AG09309 (cell line): ENCODE measurements around the gene CEP170B.
"Not testable (repeated sequence)": the region's sequence is repeated elsewhere in the genome, so short reads cannot be mapped to it uniquely, and the experiment has no call there.

Experiments used
- DNase-seq: peaks from one replicate; pipeline ENCODE4 v3.0.0-alpha.2; 2010; ENCODE audit warnings: low read depth
- H3K4me3 ChIP-seq: 2 replicates; pipeline ENCODE4 v1.5.1; 2011; ENCODE audit warnings: mild to moderate bottlenecking, low read depth, low read length, moderate library complexity; ENCODE audit not compliant: control insufficient read depth
- CTCF ChIP-seq: IDR thresholded peaks from 2 replicates; pipeline ENCODE4 v1.5.1; 2011; ENCODE audit warnings: mild to moderate bottlenecking, low read depth, low read length, inconsistent platforms; ENCODE audit not compliant: insufficient read depth, control insufficient read depth; ENCODE audit errors: missing control alignments

CEP170B gene

DNA sequence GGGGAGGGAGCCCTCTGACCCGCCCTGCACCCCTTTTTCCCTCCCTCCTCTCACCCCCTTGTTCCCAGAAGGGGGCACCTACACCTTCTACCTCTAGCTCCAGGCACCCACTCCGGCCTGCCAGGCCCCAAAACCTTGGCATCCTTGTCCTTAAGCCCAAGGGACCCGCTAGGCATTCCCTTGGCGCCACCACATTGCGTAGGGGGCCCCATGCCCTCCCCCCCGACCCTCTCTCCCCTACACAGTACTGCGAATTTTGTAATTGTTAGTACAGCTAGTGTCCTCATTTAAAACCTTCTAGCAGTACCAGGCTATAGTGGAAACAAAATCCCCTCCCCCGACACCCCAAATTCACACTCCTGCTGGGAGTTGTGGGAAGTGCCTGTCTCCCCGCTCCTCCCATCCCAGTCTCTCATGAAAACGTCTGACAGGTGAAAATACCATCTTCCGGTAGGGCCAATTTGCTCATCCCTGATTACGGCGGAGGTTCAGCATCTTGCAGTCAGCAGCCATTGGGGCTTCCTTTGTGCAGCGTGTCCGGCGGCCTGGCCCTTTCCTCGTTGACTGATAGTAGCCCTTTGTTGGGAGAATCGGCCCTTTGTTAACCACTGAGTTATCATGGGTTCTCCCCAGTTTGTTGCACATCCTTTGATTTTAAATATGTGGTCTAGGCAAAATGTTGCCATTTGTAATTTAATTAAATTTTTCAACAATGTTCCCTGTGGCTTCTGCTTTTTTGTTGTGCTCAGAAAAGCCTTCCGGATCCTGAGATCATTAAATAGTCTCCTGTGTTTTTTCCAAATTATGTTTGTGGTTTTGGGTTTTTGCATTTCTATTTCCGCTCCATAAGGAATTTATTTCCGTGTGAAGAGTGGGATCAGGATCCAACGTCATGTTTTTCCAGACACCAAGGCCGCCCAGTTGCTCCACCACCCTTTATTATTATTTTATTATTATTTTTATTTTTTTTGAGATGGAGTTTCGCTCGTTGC lies 7.9 kb upstream of the CEP170B start:
- no peak for TF ChIP-seq CTCF
- H3K4me3 ChIP-seq: no peak overlapping the region
- no peak for DNase-seq

DNA sequence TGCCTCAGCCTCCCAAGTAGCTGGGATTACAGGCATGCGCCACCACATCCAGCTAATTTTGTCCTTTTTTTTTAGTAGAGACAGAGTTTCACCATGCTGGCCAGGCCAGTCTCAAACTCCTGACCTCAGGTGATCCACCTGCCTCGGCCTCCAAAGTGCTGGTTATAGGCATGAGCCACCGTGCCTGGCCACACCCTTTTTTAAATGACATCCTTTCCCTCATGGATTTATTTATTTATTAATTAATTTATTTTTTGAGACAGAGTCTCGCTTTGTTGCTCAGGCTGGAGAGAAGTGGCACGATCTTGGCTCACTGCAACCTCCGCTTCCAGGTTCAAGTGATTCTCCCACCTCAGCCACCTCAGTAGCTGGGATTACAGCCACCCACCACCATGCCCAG lies 7.1 kb upstream of the CEP170B start:
- not testable (repeated sequence) for DNase-seq

DNA sequence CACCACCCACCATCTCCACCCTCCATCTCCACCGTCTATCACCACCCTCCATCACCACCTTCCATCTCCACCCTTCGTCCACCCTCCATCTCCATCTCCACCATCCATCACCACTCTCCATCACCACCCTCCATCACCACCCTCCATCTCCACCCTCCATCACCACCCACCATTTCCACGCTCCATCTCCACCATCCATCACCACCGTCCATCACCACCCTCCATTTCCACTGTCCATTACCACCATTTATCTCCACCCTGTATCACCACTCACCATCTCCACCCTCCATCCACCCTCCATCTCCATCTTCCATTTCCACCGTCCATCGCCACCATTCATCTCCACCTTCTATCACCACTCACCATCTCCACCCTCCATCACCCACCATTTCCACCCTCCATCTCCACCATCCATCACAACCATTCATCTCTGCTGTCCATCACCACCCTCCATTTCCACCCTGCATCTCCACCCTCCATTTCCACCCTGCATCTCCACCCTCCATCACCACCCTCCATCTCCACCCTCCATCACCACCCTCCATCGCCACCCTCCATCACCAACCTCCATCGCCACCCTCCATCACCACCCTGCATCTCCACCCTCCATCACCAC lies 6.1 kb upstream of the CEP170B start:
- no peak overlapping the region for H3K4me3 ChIP-seq
- no peak for TF ChIP-seq CTCF
- no peak for DNase-seq

More for the DNA sequence above, 7.1 kb upstream of the CEP170B start:
- not testable (repeated sequence) for H3K4me3 ChIP-seq

DNA sequence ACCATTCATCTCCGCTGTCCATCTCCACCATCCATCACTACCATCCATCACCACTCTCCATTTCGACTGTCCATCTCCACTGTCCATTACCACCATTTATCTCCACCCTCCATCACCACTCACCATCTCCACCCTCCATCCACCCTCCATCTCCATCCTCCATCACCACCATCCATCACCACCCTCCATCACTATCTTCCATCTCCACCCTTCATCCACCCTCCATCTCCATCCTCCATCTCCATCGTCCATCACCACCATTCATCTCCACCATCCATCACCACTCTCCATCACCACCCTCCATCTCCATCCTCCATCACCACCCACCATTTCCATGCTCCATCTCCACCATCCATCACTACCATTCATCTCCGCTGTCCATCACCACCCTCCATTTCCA lies 5.2 kb upstream of the CEP170B start:
- no peak for DNase-seq
- no peak for TF ChIP-seq CTCF
- H3K4me3 ChIP-seq: no peak overlapping the region

DNA sequence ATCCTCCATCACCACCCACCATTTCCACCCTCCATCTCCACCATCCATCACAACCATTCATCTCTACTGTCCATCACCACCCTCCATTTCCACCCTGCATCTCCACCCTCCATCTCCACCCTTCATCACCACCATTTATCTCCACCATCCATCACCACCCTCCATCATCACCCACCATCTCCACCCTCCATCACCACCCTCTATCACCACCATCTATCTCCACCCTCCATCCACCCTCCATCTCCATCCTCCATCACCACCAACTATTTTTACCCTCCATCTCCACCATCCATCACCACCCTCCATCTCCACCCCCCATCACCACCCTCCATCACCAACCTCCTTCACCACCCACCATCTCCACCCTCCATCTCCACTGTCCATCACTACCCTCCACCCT lies 4.7 kb upstream of the CEP170B start:
- no peak for TF ChIP-seq CTCF
- H3K4me3 ChIP-seq: no peak overlapping the region
- no peak for DNase-seq

DNA sequence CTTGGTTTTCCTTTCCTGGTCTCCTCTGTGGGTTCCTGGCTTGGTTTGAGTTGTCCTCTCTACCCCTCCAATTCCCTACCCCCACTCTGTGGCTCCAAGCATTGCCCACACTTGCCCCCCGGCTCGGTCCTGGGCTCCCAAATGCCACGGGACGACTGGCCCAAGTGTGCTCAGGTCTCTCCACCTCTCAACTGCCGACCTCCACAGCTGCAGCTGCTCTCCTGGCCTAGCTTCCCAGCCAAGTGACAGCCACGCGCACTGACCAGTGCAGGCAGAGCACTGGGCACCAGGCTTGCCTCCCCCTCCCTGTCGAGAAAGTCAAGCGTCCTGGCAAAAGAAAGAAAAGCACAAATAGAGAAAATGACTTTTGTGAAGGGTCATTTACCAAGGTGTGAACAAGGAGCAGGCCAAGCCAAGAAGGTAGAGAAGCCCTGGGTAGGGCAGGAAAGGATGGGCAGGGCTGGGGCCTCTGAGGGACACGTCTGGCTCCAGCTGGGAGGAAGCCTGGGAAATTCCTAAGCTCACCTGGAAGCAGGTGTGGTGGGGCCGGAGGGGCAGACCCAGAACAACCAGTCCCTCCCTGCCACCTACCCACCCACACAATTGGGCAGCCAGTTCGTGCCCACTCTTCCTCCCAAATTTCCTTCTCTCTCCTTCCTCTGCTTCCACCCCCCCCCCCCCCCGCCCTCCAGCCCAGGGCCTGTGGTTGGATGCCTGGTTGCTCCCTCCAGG lies 1.8 kb upstream of the CEP170B start:
- no peak for TF ChIP-seq CTCF
- no peak for DNase-seq
- no peak overlapping the region for H3K4me3 ChIP-seq

DNA sequence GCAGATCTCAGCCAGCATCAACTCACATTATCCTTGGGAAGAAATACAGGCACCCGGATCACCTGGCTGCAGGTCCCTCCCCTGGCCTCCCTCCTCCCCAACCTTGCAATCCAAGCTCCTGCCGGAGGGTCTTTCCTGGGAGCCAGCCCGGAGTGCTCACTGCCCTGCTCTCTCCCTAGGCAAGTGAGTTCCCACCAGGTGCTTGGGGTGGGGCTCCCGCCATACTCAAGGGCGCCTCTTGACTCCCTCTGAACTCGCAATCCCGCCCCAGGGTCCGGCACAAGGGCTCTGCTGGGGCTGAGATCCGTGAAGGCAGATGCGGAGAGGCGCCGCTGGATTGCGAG lies 1.2 kb upstream of the CEP170B start:
- no peak for DNase-seq
- TF ChIP-seq CTCF: no peak
- H3K4me3 ChIP-seq: no peak overlapping the region
